ENCODE results near the gene ADAMTS5. TPM values are rescaled to one million over a fixed set of nuclear protein-coding genes. Genes with fewer than 3 reads are reported as not detected.
A peak's percentile ranks its signal among the peaks of the same experiment; 100 is the strongest.

The ADAMTS5 gene
- total RNA-seq, 4 donors from 2014 or later: 4.3 to 9.0 (median 7.4) TPM

DNA sequence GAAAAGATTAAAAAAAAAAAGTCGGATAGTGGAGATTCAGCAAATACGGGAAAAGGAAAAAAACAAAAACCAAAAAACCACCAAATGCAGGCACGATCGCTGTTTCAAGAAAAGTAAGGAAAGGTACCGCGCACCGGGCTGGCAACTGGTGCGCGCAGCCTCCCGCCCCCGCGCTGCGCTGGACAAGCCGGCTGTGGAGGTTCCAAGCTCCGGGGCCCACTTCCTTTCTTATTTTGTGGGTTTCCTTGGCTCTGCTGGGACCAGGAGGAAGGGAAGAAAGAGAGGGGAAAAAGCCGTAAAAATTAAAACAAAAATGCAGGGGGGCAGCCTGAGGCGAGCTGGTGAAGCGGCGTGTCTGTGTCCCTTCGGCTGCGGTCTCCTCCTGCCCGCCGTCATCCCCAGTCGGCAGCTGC, 233 bp downstream of the ADAMTS5 start:
- intact Hi-C loops (cut with DNase I; ENCODE audit: low total_unique reads) (loop anchor here (1.0 to 10.0 kb wide), 3 partner anchors 121 to 278 kb away; partner anchors contain the start of gene ADAMTS1), in situ Hi-C loops (cut with MboI; ENCODE audit: low sequenced_read_pairs in 4 of 4) (no loop called here)
- no peak for DNase-seq
- TF ChIP-seq, protein P1, sequence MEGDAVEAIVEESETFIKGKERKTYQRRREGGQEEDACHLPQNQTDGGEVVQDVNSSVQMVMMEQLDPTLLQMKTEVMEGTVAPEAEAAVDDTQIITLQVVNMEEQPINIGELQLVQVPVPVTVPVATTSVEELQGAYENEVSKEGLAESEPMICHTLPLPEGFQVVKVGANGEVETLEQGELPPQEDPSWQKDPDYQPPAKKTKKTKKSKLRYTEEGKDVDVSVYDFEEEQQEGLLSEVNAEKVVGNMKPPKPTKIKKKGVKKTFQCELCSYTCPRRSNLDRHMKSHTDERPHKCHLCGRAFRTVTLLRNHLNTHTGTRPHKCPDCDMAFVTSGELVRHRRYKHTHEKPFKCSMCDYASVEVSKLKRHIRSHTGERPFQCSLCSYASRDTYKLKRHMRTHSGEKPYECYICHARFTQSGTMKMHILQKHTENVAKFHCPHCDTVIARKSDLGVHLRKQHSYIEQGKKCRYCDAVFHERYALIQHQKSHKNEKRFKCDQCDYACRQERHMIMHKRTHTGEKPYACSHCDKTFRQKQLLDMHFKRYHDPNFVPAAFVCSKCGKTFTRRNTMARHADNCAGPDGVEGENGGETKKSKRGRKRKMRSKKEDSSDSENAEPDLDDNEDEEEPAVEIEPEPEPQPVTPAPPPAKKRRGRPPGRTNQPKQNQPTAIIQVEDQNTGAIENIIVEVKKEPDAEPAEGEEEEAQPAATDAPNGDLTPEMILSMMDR (IDR thresholded peaks at IDR 0.05 in 4 of 5, conservative IDR thresholded peaks at IDR 0.05 in 1 of 5): no peak
- no peak for TF ChIP-seq POLR2A (IDR thresholded peaks at IDR 0.05)
- Histone ChIP-seq H3K27ac (peak overlapping the region; percentile 72 to 79 (median 77)), H3K4me3 (peak overlapping the region; percentile 63 to 71 (median 68)), H3K9me3 (no peaks in the 10 kb centered on the region), H3K36me3 (no peaks in the 10 kb centered on the region), H3K27me3 (peaks cover 7 to 18% (median 9%) of the 10 kb centered on the region in 3 donors), H3K4me1 (peaks cover 0 to 19% of the 10 kb centered on the region in 2 donors)
- peak in 1 of 2 donors; percentile 8 for ATAC-seq

DNA sequence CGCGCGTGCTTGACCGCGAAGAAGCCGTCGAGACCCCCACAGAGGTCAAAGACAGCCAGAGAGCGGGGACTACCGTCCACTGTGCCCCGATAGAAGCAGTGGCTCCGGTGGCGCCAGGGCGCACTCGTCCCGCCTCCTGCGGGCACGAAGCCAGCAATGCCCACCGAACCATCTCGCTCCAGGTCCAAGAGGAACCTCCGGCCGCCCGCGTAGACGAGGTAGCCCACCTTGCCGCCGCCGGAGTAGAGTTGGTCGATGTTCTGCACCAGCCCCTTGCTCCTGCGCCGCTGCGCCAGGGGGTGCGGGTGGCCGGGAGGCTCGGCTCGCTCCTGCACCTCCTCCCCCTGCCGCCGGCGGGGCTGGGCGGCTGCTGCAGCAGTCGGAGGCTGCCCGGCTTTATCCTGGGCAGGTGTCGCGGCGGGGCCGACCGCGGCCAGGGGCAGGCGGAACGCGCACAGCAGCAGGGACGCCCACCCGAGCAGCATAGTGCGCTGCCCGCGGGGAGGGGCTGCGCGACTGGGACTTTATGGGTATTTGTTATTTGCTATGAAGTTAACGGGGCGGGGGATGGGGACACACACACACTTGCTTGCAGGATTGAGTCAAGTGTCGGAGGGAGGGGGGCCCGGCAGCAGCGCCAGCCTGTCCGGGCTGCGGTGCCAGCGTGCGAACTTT, 844 bp downstream of the ADAMTS5 start:
- Histone ChIP-seq H3K27me3 (peaks cover 7 to 18% (median 9%) of the 10 kb centered on the region in 3 donors), H3K9me3 (no peaks in the 10 kb centered on the region), H3K27ac (peak overlapping the region; percentile 72 to 79 (median 77)), H3K4me3 (peak overlapping the region; percentile 63 to 71 (median 68)), H3K36me3 (no peaks in the 10 kb centered on the region), H3K4me1 (peaks cover 0 to 19% of the 10 kb centered on the region in 2 donors)
- intact Hi-C loops (cut with DNase I; ENCODE audit: low total_unique reads): loop anchor here (10.0 kb wide), 2 partner anchors 199 to 279 kb away; no protein-coding TSS in a partner anchor
- ATAC-seq: no peak
- in situ Hi-C loops (cut with MboI; ENCODE audit: low sequenced_read_pairs in 4 of 4): no loop called here
- TF ChIP-seq, protein P1 (IDR thresholded peaks at IDR 0.05 in 4 of 5, conservative IDR thresholded peaks at IDR 0.05 in 1 of 5): no peak
- TF ChIP-seq POLR2A (IDR thresholded peaks at IDR 0.05): no peak
- peak in 1 of 2 donors; percentile 21 for DNase-seq

DNA sequence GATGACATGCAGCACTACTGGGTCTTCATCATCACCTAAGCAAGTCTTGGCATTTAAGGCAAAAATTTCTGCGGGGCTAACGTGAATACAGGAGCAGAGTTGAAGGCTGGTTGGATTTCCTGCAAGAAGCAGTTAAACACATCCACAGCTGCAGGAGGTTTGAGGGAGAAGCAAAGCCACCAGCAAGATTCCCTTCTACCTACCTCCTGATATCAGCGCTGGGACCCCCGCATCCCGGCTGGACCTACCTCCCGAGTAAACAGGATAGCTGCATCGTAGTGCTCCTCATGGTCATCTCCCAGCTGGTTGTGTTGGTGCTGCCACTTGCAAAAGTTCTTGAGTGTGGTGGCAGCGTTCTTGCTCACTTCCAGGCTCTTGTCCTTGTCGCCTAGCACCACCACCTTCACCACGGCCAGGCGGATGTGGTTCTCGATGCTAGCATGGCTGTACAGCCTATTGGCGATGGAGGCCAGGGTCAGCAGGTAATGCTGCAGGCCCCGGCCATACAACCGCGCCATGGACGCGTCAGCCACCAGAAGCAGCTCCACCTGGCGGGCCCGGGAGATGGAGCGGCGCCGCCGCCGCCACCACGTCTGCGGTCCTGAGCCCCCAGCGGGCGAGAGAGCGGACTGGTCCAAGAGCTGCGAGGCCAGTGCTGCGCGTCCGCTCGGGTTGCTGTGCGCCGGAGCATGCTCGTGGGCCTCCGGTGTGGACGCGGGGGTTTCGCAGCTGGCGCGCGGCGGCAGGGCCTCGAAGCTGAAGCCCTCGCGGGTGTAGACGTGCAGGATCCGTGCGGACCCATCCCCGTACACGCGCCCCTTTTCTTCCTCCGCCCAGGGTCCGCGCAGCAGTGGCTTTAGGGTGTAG, 1.6 kb downstream of the ADAMTS5 start:
- ATAC-seq (no peak), DNase-seq (peak in 1 of 2 donors; percentile 30)
- Histone ChIP-seq H3K4me3 (peak overlapping the region; percentile 63 to 71 (median 68)), H3K4me1 (peaks cover 0 to 19% of the 10 kb centered on the region in 2 donors), H3K36me3 (no peaks in the 10 kb centered on the region), H3K27me3 (peaks cover 7 to 18% (median 9%) of the 10 kb centered on the region in 3 donors), H3K27ac (peak overlapping the region; percentile 72 to 79 (median 77)), H3K9me3 (no peaks in the 10 kb centered on the region)
- in situ Hi-C loops (cut with MboI; ENCODE audit: low sequenced_read_pairs in 4 of 4): no loop called here
- TF ChIP-seq, protein P1 (IDR thresholded peaks at IDR 0.05 in 4 of 5, conservative IDR thresholded peaks at IDR 0.05 in 1 of 5): peak in 2 of 5 experiments; percentile 35 to 38
- TF ChIP-seq POLR2A (IDR thresholded peaks at IDR 0.05): no peak
- intact Hi-C loops (cut with DNase I; ENCODE audit: low total_unique reads): loop anchor here (10.0 kb wide), 2 partner anchors 200 to 280 kb away; no protein-coding TSS in a partner anchor

DNA sequence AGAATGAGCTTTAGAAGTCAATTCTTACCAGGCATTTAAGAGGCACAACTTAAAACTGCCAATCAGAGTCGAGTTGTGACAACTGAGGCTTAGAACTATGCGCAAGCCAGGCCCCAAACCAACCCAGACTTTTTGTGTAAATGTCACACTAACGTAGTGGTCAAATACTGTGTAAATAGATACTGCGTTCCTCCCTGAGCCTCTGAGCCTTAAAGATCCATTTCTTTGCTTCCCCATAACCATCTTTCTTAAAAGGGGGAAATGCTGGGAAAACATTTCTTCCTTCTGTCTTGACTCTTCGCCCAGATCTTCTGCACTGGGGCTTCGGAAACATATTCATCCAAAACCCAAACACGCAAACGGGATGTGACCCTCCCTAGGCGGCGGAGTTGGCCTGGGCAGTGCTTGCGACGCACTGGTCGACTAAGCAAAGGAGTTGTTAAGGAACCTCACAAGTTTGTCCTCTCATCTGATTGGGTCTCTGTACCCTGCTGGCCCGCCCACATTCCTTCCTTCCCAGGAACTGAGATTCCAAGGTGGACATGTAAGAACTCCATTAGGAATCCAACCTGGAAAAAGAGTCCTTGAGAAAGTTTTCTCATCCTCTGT, 2.6 kb downstream of the ADAMTS5 start:
- H3K27me3 ChIP-seq: peaks cover 7 to 18% (median 9%) of the 10 kb centered on the region in 3 donors
- no peaks in the 10 kb centered on the region for H3K36me3 ChIP-seq
- ATAC-seq (peak; percentile 60 to 61), DNase-seq (peak; percentile 37 to 74)
- H3K9me3 ChIP-seq: no peaks in the 10 kb centered on the region
- peak; percentile 38 to 68 for TF ChIP-seq POLR2A (IDR thresholded peaks at IDR 0.05)
- TF ChIP-seq, protein P1 (IDR thresholded peaks at IDR 0.05 in 4 of 5, conservative IDR thresholded peaks at IDR 0.05 in 1 of 5): no peak
- H3K4me3 ChIP-seq: peak overlapping the region; percentile 63 to 71 (median 68)
- intact Hi-C loops (cut with DNase I; ENCODE audit: low total_unique reads) (loop anchor here (10.0 kb wide), 2 partner anchors 201 to 281 kb away; no protein-coding TSS in a partner anchor), in situ Hi-C loops (cut with MboI; ENCODE audit: low sequenced_read_pairs in 4 of 4) (no loop called here)
- peaks cover 0 to 19% of the 10 kb centered on the region in 2 donors for H3K4me1 ChIP-seq
- peak overlapping the region; percentile 72 to 79 (median 77) for H3K27ac ChIP-seq
